CD1c-positive myeloid dendritic cell (primary cell): ENCODE results near the gene ATOH7.
"Not testable (repeated sequence)": the region's sequence is repeated elsewhere in the genome, so short reads cannot be mapped to it uniquely, and the experiment has no call there.

Experiments used
- DNase-seq: peaks from one replicate; pipeline ENCODE4 v3.0.0-alpha.2; 2016; ENCODE audit errors: extremely low spot score

Gene ATOH7

DNA sequence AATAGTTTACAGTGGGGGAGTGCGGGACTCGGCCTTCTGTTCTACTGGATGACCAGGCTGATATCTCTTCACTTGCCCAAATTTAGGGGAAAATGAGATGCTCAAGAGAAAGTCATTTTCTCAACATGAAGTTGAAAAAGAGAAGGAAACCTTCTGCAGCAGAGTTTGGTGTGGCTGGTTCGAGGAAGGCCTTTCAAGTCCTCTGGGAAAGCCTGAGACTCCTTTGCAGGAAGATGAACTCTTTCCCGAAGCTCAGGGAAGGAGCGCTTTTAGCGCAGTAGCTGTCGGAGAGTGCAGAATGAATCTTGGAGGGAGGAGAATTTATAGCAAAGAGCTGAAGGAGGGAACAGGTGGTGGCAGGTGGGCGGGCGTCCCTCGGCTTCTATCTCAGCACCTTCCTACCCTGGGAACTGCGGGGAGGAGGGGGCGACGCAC is at the start of gene ATOH7:
TSS of gene ATOH7 (minus strand) at position 297 of the 435 bp plus-strand sequence. CDS start 436 bp downstream, outside the sequence.
- no peak for DNase-seq

DNA sequence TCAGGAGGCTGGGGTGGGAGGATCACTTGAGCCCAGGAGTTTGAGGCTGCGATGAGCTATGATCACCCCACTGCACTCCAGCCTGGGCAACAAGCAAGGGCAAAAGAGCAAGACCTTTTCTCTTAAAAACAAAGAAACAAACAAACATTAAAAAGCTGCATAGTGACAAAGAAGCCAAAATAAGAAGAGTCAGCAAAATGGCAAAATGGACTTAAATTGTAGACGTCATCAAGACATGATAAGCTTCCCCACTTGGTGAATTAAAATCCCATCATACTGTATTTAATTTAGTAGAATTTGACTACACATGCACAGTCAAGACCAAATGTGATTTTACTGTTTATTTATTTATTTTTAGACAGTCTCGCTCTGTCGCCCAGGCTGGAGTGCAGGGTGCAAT is 48.8 kb upstream of the ATOH7 start:
- no peak for DNase-seq

DNA sequence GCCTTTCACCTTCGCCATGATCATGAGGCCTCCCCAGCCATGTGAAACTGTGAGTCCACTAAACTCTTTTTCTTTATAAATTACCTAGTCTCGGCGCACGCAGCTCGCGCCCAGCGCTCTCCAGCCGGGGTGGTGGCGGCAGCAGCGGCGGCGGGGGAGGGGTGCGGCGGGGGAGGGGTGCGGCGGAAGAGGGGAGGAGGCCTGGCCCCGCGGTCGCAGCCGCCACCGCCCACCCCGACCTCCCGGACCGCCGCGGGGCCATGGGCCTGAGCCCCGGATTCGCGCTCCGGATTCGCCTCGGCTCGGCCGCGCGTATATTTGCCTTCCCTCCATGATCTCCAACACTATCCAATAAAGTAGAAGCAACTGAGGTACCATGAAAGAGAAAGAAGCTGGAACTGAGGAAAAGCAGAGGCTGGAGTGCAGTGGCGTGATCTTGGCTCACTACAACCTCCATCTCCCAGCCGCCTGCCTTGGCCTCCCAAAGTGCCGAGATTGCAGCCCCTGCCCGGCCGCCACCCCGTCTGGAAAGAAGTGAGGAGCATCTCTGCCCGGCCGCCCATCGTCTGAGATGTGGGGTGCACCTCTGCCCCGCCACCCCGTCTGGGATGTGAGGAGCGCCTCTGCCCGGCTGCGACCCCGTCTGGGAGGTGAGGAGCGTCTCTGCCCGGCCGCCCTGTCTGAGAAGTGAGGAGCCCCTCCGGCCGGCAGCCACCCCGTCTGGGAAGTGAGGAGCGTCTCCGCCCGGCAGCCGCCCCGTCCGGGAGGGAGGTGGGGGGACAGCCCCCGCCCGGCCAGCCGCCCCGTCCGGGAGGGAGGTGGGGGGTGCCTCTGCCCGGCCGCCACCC is 47.2 kb upstream of the ATOH7 start:
- DNase-seq: not testable (repeated sequence)

DNA sequence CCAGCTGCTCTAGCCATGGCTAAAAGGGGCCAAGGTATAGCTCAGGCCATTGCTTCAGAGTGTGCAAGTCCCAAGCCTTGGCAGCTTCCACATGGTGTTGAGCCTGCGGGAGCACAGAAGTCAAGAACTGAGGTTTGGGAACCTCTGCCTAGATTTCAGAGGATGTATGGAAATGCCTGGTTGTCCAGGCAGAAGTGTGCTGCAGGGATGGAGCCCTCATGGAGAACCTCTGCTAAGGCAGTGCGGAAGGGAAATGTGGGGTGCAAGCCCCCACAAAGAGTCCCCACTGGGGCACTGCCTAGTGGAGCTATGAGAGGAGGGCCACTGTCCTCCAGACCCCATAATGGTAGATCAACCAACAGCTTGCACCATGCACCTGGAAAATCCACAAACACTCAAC is 45.9 kb upstream of the ATOH7 start:
- DNase-seq: not testable (repeated sequence)

DNA sequence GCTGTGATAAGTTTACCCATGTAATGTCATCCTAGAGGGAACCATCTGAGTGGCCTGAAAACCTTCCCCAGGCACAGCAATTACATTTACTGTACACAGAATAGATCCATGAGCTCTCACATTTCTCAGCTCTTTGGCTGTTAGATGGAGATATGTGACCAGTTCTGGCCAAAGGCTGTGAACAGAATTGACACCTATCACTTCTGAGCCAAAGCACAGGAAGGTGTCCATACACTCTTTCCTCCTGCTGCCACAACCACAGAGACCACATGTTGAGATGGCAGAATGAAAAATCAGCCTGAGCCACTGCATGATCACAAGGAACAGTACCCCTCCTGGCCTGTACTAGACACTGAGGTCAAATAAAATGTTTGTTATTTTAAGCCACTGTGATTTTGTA is 44.3 kb upstream of the ATOH7 start:
- DNase-seq: no peak

DNA sequence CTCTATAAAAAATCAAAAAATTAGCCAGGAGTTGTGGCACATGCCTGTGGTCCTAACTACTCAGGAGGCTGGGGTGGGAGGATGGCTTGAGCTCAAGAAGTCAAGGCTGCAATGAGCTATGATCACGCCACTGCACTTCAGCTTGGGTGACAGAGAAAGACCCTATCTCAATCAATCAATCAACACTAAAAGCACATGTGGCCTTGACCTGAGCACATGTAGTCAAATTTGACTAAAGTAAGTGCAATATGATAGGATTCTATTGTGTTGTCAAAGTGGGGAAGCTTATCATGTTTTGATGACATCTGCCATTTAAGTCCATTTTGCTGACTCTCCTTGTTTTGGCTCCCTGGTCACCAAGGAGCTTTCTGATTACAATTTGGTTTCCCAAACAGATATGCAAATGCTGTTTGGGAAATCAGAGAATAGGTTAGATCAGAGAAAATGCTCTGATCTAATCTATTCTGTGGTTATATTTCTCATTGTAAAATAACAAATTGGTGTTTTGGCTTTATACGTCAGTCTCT is 43.8 kb upstream of the ATOH7 start:
- DNase-seq: no peak

DNA sequence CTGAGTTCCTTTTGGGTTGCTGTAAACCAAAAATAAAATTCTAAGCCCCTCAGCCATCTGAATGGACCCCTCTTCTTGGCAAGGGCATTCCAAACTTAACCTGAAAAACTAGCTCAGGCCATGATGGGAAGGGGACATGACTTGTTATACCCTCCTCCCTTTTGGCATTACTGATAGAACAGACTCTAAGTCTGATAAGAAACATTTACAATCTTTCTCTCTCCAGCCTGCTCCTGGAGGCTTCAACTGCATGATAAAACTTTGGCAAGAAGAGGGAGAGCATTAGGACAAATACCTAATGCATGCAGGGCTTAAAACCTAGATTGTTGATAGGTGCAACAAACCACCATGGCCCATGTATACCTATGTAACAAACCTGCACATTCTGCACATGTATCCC is 40.9 kb upstream of the ATOH7 start:
- DNase-seq: no peak

DNA sequence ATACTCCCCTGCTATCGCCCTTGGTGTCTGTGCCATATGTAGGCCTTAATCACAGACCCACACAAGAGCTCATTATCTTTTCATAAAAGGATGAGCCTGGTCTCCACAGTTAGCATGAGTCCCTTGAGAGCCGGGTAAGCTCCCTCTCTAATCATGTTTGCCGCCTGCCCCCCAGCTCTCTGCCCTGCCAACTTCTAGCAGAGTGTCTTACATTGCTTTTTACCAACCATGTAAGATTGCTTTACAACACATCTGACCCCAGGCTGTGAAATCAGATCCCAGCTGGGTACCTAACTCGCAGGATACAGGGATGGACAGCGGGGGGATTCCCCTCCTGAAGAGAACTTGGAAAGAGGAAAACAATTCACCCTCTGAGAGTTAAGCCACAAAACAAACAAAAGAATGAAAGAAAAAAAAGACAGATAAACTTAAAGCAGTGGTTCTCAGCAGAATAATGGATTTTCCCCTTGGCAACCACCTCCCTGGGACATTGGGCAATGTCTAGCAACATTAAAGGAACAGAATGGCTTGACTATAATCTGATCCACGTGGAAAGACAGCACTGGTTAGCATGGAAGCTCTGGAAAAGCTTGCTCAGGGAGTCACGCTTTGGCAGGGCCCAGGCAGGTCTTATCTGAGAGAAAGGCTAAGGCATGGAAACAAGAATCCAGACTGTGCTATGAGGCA is 39.4 kb upstream of the ATOH7 start:
- no peak for DNase-seq

DNA sequence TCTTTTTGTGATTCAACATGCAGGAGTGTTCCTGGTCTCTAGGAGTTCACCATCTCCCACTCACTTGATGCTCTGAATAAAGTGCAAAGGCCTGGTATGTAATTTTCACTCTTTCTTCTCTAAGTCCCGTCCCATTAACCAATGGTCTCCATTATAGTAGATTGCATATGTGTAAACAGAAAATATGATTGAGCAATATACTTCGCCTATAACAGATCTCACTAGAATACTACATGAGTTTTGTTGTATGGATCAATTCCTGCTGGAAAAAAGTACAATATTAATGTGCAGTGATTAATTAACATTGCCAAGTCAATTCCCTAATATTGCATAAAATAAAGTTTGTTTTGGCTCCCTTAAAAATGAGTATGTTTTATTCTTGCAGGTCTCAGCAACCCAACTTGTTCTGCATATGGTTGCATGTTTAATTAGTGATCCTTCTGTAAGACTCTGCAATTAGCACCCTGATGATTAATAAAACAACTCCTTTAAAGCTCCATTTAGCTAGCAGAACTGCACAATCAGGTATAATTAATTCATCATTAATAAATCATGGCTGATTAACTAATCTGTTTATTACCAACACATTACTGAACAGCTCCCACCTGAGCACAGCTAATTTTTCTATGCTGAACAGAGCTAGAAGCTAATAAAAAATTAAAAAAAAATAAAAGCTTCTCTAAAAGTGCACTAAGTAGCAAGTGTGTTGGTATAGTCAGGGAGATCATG is 37.8 kb upstream of the ATOH7 start:
- no peak for DNase-seq

DNA sequence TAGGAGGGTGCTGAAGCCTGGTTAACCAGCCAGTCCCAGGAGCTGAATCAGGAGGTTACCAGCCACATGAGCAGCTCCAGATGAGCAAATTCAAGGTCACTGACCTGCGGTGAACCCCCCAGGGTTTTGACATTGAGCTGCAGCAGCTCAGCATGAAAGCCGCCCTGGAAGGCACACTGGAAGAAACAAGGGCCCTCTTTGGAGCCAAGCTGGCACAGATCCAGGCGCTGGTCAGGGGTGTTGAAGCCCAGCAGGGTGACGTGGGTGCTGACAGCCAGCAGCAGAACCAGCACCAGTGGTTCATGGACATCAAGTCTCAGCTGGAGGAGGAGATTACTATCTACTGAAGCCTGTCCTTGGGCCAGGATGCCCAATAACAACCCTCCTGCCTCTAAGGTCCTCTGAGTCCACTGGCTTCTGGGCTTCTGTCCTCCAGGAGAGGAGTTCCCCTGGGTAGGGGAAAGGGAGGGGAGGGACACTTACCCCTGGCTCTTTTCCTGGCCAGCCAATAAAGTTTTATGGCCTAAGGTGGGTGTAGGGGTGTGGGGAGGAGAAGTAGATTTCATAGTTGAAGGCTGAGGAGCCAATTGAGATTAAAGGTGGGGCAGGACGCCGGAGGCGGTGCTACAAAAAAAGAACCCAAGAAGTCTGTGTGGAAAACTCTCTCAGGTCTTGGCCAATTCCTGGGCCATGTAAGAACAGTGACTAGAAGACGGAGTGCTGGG is 29.4 kb upstream of the ATOH7 start:
- no peak for DNase-seq

DNA sequence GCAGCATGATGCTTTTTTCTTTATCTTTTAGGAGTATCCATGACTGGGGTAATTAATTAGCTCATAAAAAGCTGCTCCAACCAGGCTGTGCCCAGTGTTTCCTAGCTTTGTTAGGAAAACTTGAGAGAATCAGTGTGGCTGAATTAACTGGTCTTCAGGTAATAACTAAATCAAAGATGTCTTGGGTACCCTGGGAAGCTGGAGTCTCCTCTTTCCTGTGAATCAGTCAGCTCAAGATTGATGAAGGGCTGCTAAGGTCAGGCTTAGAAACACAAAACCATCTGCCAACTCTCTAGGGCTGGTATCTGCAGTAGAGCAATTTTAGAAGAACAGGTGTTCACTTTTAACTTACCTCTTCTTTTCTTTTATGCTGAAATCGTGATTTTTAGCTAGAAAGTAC is 21.4 kb upstream of the ATOH7 start:
- DNase-seq: no peak

DNA sequence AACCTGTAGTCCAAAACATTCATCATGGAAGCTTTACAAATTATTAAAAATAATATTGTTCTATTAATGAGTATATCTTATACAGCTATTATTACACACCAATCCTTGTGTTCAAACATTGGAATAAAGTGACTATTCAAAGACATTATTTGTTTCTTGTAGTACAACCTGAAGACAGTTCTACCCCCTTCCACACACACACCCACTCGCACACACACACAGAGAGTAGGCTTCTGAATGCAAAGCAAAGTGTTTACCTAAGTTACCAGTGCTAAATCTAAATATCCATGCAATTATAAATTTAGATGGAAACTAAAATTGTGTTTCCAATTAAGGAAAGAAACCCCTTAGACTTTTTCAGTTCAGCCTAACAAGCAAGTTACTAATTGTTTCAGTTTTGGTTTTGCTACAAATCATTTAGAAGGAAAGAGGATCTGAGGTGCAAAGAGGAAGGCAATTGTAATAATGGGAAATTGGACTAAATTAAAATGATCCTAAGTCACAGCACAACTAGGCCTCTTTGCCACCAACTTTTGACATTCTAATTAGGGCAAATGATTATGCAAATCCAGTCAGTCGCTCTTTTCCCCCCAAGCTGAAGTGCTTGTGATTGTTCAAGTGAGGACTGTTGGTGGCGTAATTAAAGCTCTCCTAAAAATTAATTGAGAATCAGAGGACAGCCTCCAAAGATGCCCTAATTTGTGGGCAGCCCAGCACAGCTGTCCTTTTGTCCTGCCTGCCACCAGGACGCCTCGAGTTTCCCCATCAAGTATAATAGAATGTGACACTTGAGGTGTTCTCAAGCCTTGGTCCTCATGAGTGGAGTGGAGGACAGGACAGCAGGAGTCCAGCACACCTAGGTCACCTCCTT is 19.9 kb upstream of the ATOH7 start:
- DNase-seq: peak; percentile 16

DNA sequence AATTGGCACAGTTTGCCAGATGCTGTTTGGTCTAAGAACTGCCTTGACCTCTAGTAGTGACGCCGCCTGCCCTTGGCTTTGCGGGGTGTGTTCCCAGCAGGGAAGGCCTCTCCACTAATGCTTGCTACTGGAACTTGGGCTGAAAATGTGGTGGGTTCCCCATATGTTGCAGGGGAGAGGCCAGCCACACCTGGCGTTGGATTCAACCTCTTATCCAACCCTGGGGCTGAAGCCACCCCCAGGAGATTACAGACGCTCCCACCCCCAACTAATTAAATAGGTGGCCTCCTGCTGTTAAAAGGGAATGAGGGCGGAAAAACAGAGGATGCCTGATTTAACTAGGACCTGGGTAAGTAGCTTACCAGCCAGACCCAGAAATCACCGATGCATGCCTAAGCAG is 19.2 kb upstream of the ATOH7 start:
- DNase-seq: no peak

DNA sequence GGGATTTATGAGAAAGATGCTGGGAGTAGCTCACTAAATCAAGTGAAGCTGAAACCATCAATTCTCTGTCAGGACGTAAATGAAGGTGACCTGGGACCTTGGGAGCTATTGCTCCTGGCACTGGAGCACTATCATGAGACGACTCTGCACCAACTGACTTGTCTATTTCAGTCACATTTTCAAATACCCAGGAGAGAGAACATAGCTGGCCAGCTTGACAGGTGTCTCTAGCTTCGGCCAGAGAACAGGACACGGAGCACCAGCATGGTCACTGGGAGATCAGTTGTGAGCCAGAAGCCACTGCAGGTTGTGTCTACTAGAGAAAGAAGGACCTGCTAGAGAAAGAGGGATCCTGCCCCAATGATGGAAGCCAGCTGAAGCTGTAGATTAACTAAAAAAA is 17.4 kb upstream of the ATOH7 start:
- DNase-seq: no peak

DNA sequence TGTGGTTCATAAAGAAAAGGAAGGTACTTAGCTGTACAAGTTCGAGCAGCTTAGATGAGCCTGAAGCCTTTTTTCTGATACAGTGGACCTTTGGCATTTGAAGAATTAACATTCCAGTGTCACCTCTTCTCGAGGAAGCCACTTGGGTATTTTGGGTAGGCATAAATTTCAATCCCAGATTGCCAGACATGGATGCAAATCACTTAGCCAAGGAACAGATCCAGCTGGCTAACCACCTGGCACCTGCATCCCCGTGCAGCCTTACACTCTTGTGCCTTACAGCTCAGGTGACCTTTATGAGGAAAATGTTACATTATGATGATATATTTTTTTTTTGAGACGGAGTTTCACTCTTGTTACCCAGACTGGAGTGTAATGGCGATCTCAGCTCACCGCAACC is 16.0 kb upstream of the ATOH7 start:
- DNase-seq: no peak

DNA sequence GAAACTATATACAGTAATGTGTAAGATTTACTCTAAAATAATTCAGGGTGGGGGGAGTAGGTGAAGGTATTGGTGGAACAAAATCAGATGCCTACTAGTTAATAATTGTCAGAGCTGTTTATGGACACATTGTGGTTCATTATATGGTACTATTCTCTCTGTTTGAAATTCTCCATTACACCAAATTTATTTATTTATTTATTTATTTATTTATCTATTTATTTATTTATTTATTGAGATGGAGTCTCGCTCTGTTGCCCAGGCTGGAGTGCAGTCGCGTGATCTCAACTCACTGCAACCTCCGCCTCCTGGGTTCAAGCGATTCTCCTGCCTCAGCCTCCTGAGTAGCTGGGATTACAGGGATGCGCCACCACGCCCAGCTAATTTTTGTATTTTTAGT is 14.5 kb upstream of the ATOH7 start:
- not testable (repeated sequence) for DNase-seq

DNA sequence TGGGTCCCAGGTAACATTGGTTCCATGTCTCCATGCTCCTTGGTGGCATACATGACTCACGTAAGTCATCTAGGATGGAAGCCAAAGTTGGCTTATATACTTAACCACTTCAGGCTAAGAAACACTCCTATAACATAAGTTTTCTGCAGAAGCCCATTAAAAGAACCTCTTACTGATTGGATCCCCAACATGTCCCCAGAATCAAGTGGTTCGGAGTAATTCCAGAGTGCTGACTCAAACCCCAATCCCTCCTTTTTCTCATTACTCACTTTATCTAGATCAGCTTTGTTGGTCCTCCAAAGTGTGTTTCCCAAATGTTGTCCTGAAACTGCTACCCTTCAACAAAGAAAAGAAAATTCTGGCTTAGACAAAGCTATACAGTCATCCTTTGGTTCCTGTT is 10.1 kb upstream of the ATOH7 start:
- DNase-seq: no peak

DNA sequence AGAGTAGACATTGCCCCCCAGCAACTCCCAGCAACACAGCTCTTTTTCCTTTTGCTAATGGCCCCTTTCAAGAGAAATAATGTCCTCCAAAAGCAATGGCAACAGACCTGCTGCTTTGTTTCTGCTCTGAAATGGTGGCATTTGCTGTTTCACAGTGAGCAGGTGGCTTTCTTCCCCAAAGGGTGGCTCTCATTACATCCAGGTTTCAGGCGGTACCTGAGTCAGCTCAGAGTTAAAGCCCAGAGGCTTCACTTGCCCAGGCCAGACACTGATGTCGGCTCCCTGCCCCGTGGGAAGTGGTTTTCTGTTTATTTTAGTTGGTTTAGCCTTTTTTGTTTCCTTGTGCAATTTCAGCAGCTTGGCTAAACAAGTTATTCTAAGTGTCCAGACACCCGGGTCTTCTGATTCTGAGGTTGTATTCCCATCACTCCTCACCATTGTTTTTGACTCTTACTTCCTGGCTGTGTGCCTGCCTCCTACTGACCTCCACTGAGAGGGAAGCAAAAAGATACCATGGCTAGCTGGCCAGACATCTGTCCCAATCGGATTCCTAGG is 7.8 kb upstream of the ATOH7 start:
- no peak for DNase-seq

DNA sequence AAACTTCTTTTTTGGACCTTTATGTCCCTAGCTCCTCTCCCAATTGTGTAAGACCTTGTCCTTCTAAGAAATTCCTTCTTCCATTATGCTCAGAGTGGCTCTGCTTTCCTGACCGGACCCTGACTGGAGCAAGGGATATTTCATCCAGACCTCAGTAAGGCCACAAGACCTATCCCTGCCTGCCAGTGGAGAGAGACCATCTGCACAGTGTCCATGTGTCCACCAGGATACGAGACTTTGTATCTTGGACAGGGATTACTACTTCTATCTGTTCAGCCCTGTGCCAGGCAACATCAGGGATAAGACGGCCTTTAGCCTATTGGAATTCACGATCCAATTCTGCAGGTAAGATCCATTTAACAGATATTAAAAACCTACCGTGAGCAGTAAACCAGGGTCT is 7.2 kb upstream of the ATOH7 start:
- DNase-seq: no peak

DNA sequence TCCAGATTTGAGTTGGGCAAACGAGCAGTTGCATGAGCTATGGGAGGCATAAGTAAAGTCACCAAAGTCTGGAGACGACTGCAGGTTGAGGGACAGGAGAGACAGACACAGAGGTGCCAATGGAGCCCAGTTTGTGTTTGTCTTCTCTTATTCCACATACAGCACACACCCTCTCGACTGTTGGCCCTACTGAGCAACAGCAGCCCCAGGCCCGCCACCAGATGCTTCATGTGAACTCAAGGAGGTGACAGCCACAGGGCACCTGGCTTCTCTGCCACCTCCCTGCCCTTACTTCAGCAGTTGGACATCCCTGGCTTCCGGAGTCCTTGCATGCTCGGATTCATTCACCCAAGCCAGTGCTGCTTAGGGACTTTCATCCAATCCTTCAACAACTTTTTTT is 6.5 kb upstream of the ATOH7 start:
- no peak for DNase-seq
